K562 (cell line): Measurements from ENCODE around the gene PTPRC. TPM values are rescaled to one million over a fixed set of nuclear protein-coding genes. Genes with fewer than 3 reads are reported as not detected.
A peak's percentile ranks its signal among the peaks of the same experiment; 100 is the strongest.

Experiments
- ATAC-seq: fragments of 200-7000 bp; cut with Tn5 transposase; 3 replicates; pipeline ENCODE4 v1.9.1; 2020; ENCODE audit warnings: moderate library complexity
- BruUV-seq: library from RNA; stranded (reverse); fragments of 400-500 nt; replicated peaks from 2 replicates; lab custom pipeline; 2021; lab: Mats Ljungman, UMichigan
- CTCF ChIA-PET: fragments of 300-600 bp; formaldehyde crosslinking; extraction: SDS; loops from one replicate; lab custom pipeline; 2021; ENCODE audit warnings: low intra/inter-chr PET ratio; lab: Yijun Ruan, JAX
- POLR2A ChIA-PET: fragments of 300-600, 350-650 bp; sonication (Branson Sonifier 250); formaldehyde crosslinking; extraction: SDS; loops from one replicate; lab custom pipeline; 2021; ENCODE audit warnings: antibody characterized with exemption, inconsistent platforms; lab: Yijun Ruan, JAX
- DNase-seq, 4 experiments: peaks; one replicate each; pipeline versions ENCODE4 v3.0.0 to v3.0.0-alpha.2; 2011 to 2018; ENCODE audit warnings: low spot score in 3 of 4, mixed read lengths in 3 of 4; ENCODE audit errors: extremely low read depth in 1 of 4
- FAIRE-seq: peaks from 2 replicates; lab custom pipeline; 2011; peaks lifted over from hg19 to GRCh38; lab: Jason Lieb, UNC
- H2AFZ ChIP-seq: 2 replicates; pipeline ENCODE4 v1.6.0; 2011; ENCODE audit warnings: low read depth, low read length, control low read depth, inconsistent platforms
- H3K27ac ChIP-seq: fragments of 200-600 bp; 3 replicates; pipeline ENCODE4 v1.8.0; 2011; ENCODE audit warnings: low read depth, mild to moderate bottlenecking, control low read depth, inconsistent platforms, low read length, moderate library complexity, mixed read lengths; ENCODE audit errors: extremely low read depth
- H3K27me3 ChIP-seq, 2 experiments: fragments of 300-600 bp in 1 of 2; 2 replicates in 1 of 2; 3 replicates in 1 of 2; pipeline versions ENCODE4 v1.6.0 to v1.8.0; 2011; ENCODE audit warnings: inconsistent platforms in 2 of 2, low read length in 2 of 2, mild to moderate bottlenecking in 1 of 2, mixed read lengths in 1 of 2, moderate library complexity in 1 of 2; ENCODE audit not compliant: control insufficient read depth in 2 of 2, insufficient read depth in 2 of 2
- H3K36me3 ChIP-seq: fragments of 300-600 bp; 3 replicates; pipeline ENCODE4 v1.8.0; 2011; ENCODE audit warnings: mild to moderate bottlenecking, low read length, inconsistent platforms; ENCODE audit not compliant: control insufficient read depth, insufficient read depth
- H3K4me1 ChIP-seq, 2 experiments: fragments of 200-600 bp in 1 of 2; replicated peaks in 1 of 2; 2 replicates in 1 of 2; 3 replicates in 1 of 2; pipeline versions ENCODE4 v1.5.1 to v1.8.0; 2011; ENCODE audit warnings: inconsistent platforms in 2 of 2, low read length in 2 of 2, mild to moderate bottlenecking in 1 of 2, mixed read lengths in 1 of 2, moderate library complexity in 1 of 2; ENCODE audit not compliant: control insufficient read depth in 2 of 2, insufficient read depth in 2 of 2
- H3K4me2 ChIP-seq: 2 replicates; pipeline ENCODE4 v1.6.1; 2011; ENCODE audit warnings: low read length, control low read depth, inconsistent platforms, mixed read lengths; ENCODE audit not compliant: insufficient read depth
- H3K4me3 ChIP-seq: fragments of 200-600 bp; sonication (generic), shearing (Covaris generic); 2 replicates; pipeline ENCODE4 v1.5.1; 2016; ENCODE audit warnings: control low read depth, inconsistent platforms
- H3K79me2 ChIP-seq: fragments of 200-600 bp; 3 replicates; pipeline ENCODE4 v1.8.0; 2011; ENCODE audit warnings: low read length, inconsistent platforms; ENCODE audit not compliant: control insufficient read depth, insufficient read depth
- H3K9ac ChIP-seq, 2 experiments: 2 replicates each; pipeline versions ENCODE4 v1.6.0 to v1.6.1; 2011; ENCODE audit warnings: low read depth in 2 of 2, low read length in 2 of 2, control low read depth in 1 of 2, inconsistent platforms in 1 of 2, mild to moderate bottlenecking in 1 of 2, mixed read lengths in 1 of 2; ENCODE audit not compliant: insufficient read depth in 1 of 2
- H3K9me1 ChIP-seq: one replicate; pipeline ENCODE4 v1.6.0; 2011; ENCODE audit warnings: inconsistent platforms, mild to moderate bottlenecking, low read length, moderate library complexity; ENCODE audit not compliant: control insufficient read depth, insufficient read depth
- H3K9me3 ChIP-seq: replicated peaks from 2 replicates; pipeline ENCODE4 v1.5.1; 2011; ENCODE audit warnings: low read depth, low read length, inconsistent platforms; ENCODE audit not compliant: control insufficient read depth, insufficient read depth
- H4K20me1 ChIP-seq: replicated peaks from 2 replicates; pipeline ENCODE4 v1.6.1; 2011; ENCODE audit warnings: low read length, inconsistent platforms, mixed read lengths; ENCODE audit not compliant: control insufficient read depth, insufficient read depth
- CREBBP ChIP-seq: IDR thresholded peaks from one replicate; pipeline ENCODE4 v1.6.1; 2012; ENCODE audit warnings: low read depth, mild to moderate bottlenecking, control low read depth, inconsistent platforms, low read length
- E2F4 ChIP-seq: sonication (generic); formaldehyde crosslinking; IDR thresholded peaks from 2 replicates; pipeline ENCODE4 v1.8.0; 2022; ENCODE audit warnings: mild to moderate bottlenecking, low read depth, missing genetic modification reagents
- GABPA ChIP-seq: fragments of 200-800 bp; sonication (Bioruptor generic); conservative IDR thresholded peaks from 2 replicates; pipeline ENCODE4 v1.6.1; 2016; ENCODE audit warnings: low read depth, missing genetic modification characterization, missing compliant biosample characterization
- GATA2 ChIP-seq: sonication (generic); formaldehyde crosslinking; IDR thresholded peaks from 2 replicates; pipeline ENCODE4 v1.4.0; 2020; ENCODE audit warnings: mild to moderate bottlenecking, missing genetic modification reagents
- HEY1 ChIP-seq: fragments of 250-450 bp; sonication (Bioruptor Pico); IDR thresholded peaks from 2 replicates; pipeline ENCODE4 v1.5.0; 2020; ENCODE audit warnings: mild to moderate bottlenecking, moderate library complexity, borderline replicate concordance
- MBD2 ChIP-seq: sonication (generic); IDR thresholded peaks from 2 replicates; pipeline ENCODE4 v1.6.1; 2016; ENCODE audit warnings: low read depth, borderline replicate concordance
- MCM5 ChIP-seq: fragments of 450-650 bp; IDR thresholded peaks from 2 replicates; pipeline ENCODE4 v1.6.1; 2016; ENCODE audit warnings: low read depth
- MXD1 ChIP-seq: fragments of 250-450 bp; sonication (Bioruptor Pico); IDR thresholded peaks from 2 replicates; pipeline ENCODE4 v1.8.0; 2021; ENCODE audit warnings: borderline replicate concordance, mild to moderate bottlenecking, moderate library complexity; ENCODE audit not compliant: poor library complexity, severe bottlenecking
- MYNN ChIP-seq, 2 experiments: sonication (generic); formaldehyde crosslinking in 1 of 2; IDR thresholded peaks; 2 replicates each; pipeline versions ENCODE4 v1.5.0 to v1.6.1; 2016 to 2020; ENCODE audit warnings: antibody characterized with exemption in 1 of 2, missing genetic modification reagents in 1 of 2
- POLR3A ChIP-seq: IDR thresholded peaks from 2 replicates; pipeline ENCODE4 v1.6.1; 2011; ENCODE audit warnings: borderline replicate concordance, mild to moderate bottlenecking, moderate library complexity; ENCODE audit not compliant: insufficient read length, insufficient read depth; ENCODE audit errors: extremely low read depth
- PTTG1 ChIP-seq: fragments of 450-650 bp; IDR thresholded peaks from 2 replicates; pipeline ENCODE4 v1.6.1; 2016; ENCODE audit warnings: low read depth, mild to moderate bottlenecking, missing genetic modification characterization, missing compliant biosample characterization
- RNF2 ChIP-seq: sonication (generic); IDR thresholded peaks from 2 replicates; pipeline ENCODE4 v1.6.1; 2016
- SP1 ChIP-seq: sonication (generic); formaldehyde crosslinking; IDR thresholded peaks from 2 replicates; pipeline ENCODE4 v1.8.1; 2022; ENCODE audit warnings: mild to moderate bottlenecking, missing genetic modification reagents
- THAP12 ChIP-seq: fragments of 250-450 bp; sonication (Bioruptor Pico); IDR thresholded peaks from 2 replicates; pipeline ENCODE4 v1.9.0; 2021; ENCODE audit warnings: mild to moderate bottlenecking, inconsistent platforms
- ZNF586 ChIP-seq: fragments of 450-650 bp; formaldehyde crosslinking; conservative IDR thresholded peaks from 2 replicates; pipeline ENCODE4 v1.4.0; 2020; ENCODE audit warnings: mild to moderate bottlenecking, moderate library complexity
- WGBS: fragments of 100-300 bp; shearing (Covaris generic); methylation state at CpG from one replicate; pipeline ENCODE4 v1.1.6; 2016; ENCODE audit warnings: low coverage, mixed read lengths; ENCODE audit not compliant: insufficient coverage; ENCODE audit errors: missing lambda C conversion rate; 5-methylcytosine and 5-hydroxymethylcytosine counted together
- in situ Hi-C: fragments of 300-500 bp; cut with MboI; formaldehyde crosslinking; loops from 4 replicates; pipeline ENCODE4 v1.15.0; 2018; ENCODE audit warnings: inconsistent platforms, mixed read lengths
- intact Hi-C: fragments of 100-400 bp; cut with micrococcal nuclease; formaldehyde crosslinking; loops from 2 replicates; pipeline ENCODE4 v1.14.2; 2022
- polyA plus RNA-seq, 8 experiments: library from polyadenylated mRNA; depleted of rRNA in 4 of 8; stranded (reverse) in 5 of 8; unstranded in 3 of 8; fragments of >200 nt; fragmentation: Nextera tagmentation in 2 of 8; fragmentation: Illumina TruSeq in 1 of 8; extraction: Ambion mirVana in 2 of 8; extraction: Trizol in 1 of 8; gene quantifications; 2 replicates each; pipeline versions ENCODE4 v1.2.1 to v1.2.3, GENCODE V29; 2011 to 2014; ENCODE audit warnings: inconsistent platforms in 1 of 8, missing spikeins in 1 of 8
- total RNA-seq, 7 experiments: library from RNA; depleted of rRNA in 6 of 7; stranded (reverse); fragments of >200 nt in 6 of 7; fragmentation: Illumina TruSeq in 2 of 7; extraction: Trizol in 2 of 7; gene quantifications; 2 replicates each; pipeline versions ENCODE4 v1.2.1 to v1.2.3, GENCODE V29; 2011 to 2021; ENCODE audit warnings: low replicate concordance in 1 of 7

Gene PTPRC
- total and polyA plus RNA-seq, 9 of the 15 experiments (the other 6 are each of a cell fraction or from before 2014, with no cell fraction given) = 7.1 to 107 (median 62.9) TPM

GRCh38 chr1:198620951-198621824 lies 17.7 kb upstream of the PTPRC start:
- H3K4me3 ChIP-seq = no peak overlapping the region
- in situ Hi-C loops = no loop called here
- H3K4me2 ChIP-seq = no peak overlapping the region
- no peaks in the 10 kb centered on the region for H3K27me3 ChIP-seq
- no peak for TF ChIP-seq POLR3A
- TF ChIP-seq HEY1 (CRISPR knock-in tag) = no peak
- no peak for TF ChIP-seq SP1 (CRISPR knock-in tag)
- no peak for TF ChIP-seq THAP12 (CRISPR knock-in tag)
- TF ChIP-seq MYNN (IDR thresholded peaks at IDR 0.05) = no peak
- TF ChIP-seq MYNN (CRISPR knock-in tag; IDR thresholded peaks at IDR 0.05) = no peak
- TF ChIP-seq MCM5 = no peak
- TF ChIP-seq GABPA (tag) = peak; percentile 58
- no peak for TF ChIP-seq RNF2
- TF ChIP-seq ZNF586 (CRISPR knock-in tag) = 0 out of 2 replicates have a peak, but pooled peaks have one; percentile 5
- no peak for TF ChIP-seq CREBBP
- no peak for TF ChIP-seq E2F4 (CRISPR knock-in tag)
- no peak for TF ChIP-seq GATA2 (CRISPR knock-in tag)
- TF ChIP-seq MBD2 = no peak
- no peak for TF ChIP-seq MXD1 (CRISPR knock-in tag)
- TF ChIP-seq PTTG1 (tag) = no peak
- FAIRE-seq = no peak
- no peak overlapping the region for H3K27ac ChIP-seq
- peak; percentile 53 for ATAC-seq
- no peaks in the 10 kb centered on the region for H3K4me1 ChIP-seq
- peak overlapping the region; percentile 18 for H2AFZ ChIP-seq
- no peak overlapping the region for H3K9ac ChIP-seq
- H3K79me2 ChIP-seq = no peaks in the 10 kb centered on the region
- CTCF ChIA-PET = no interaction called here
- intact Hi-C loops = no loop called here
- no peaks in the 10 kb centered on the region for H3K9me3 ChIP-seq
- 54% methylated on average over 10 of the region's 10 CpGs for WGBS
- H4K20me1 ChIP-seq = no peaks in the 10 kb centered on the region
- BruUV-seq = no TSS peak
- POLR2A ChIA-PET = interaction anchor here (0.6 to 1.0 kb wide), 2 partner anchors 15 to 1131 kb away, joined by 3 to 5 read pairs; no protein-coding TSS in a partner anchor
- no peaks in the 10 kb centered on the region for H3K36me3 ChIP-seq
- H3K9me1 ChIP-seq = no peaks in the 10 kb centered on the region
- DNase-seq = no peak
